ENCODE data around the gene RAB21. TPM values are rescaled to one million over a fixed set of nuclear protein-coding genes. Genes with fewer than 3 reads are reported as not detected.
"Not testable (repeated sequence)": the region's sequence is repeated elsewhere in the genome, so short reads cannot be mapped to it uniquely, and the experiment has no call there.

RAB21 gene
- total RNA-seq, 1 experiment from 2014 or later, result 86.4 TPM

DNA sequence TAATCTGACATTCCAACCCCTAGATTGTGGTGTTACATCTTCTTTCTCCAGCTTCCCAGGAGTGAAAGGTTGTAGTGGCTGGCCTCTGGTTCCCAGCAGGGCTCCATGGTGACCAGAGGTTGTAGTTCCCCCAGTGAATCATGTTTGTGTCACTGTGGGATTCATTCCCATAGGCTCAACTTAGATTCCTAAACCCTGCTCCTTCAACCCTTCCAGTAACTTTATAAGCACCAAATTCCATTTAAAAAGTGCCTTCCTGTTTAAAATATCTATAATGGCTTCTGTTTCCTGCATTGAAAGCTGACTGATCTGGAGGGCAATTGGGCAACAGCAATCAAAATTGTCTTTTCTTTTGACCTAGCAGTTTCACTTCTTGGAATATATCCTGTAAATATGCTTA is 44.4 kb downstream of the RAB21 start:
- TF ChIP-seq, protein P1, sequence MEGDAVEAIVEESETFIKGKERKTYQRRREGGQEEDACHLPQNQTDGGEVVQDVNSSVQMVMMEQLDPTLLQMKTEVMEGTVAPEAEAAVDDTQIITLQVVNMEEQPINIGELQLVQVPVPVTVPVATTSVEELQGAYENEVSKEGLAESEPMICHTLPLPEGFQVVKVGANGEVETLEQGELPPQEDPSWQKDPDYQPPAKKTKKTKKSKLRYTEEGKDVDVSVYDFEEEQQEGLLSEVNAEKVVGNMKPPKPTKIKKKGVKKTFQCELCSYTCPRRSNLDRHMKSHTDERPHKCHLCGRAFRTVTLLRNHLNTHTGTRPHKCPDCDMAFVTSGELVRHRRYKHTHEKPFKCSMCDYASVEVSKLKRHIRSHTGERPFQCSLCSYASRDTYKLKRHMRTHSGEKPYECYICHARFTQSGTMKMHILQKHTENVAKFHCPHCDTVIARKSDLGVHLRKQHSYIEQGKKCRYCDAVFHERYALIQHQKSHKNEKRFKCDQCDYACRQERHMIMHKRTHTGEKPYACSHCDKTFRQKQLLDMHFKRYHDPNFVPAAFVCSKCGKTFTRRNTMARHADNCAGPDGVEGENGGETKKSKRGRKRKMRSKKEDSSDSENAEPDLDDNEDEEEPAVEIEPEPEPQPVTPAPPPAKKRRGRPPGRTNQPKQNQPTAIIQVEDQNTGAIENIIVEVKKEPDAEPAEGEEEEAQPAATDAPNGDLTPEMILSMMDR (IDR thresholded peaks at IDR 0.05; ENCODE audit: unreplicated experiment), result no peak
- Mint-ChIP-seq H3K4me3 (ENCODE audit: unreplicated experiment) (no peak overlapping the region), H3K27me3 (ENCODE audit: insufficient read depth, unreplicated experiment) (peaks cover 5% of the 10 kb centered on the region), H3K4me1 (ENCODE audit: insufficient read depth, unreplicated experiment) (no peaks in the 10 kb centered on the region), H3K27ac (ENCODE audit: low read depth, unreplicated experiment) (no peak overlapping the region), H3K36me3 (ENCODE audit: insufficient read depth, unreplicated experiment) (no peaks in the 10 kb centered on the region), H3K9me3 (ENCODE audit: unreplicated experiment) (no peaks in the 10 kb centered on the region)
- CTCF ChIA-PET, result interaction anchor here (1.5 kb wide), 1 partner anchor 19 kb away, joined by 6 read pairs; no protein-coding TSS in a partner anchor
- POLR2A ChIA-PET, result interaction anchor here (0.7 to 1.6 kb wide), 3 partner anchors 19 to 125 kb away, joined by 3 to 5 read pairs (median 5); partner anchors contain the start of gene TBC1D15
- peak; percentile 5 for DNase-seq (ENCODE audit: unreplicated experiment)
- BruUV-seq (replicated peaks), result no TSS peak
- intact Hi-C loops (cut with micrococcal nuclease), result no loop called here

DNA sequence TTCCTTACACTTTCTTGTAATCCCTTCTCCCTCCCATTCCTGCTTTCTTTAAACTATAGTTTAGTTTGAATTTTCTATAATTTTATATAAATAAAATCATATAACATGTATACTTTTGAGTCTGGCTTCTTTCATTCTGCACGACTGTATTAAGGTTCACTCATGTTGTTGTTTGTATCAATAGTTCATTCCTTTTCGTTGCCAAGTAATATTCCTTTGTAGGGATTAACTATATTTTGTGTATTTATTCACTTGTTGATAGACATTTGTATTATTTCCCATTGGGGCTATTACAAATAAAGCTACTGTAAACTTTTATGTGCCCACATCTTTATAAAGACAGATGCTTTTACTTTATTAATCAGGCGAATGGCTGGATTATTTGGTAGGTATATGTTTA is 45.5 kb downstream of the RAB21 start:
- no TSS peak for BruUV-seq (replicated peaks)
- Mint-ChIP-seq H3K9me3 (ENCODE audit: unreplicated experiment) (no peaks in the 10 kb centered on the region), H3K4me1 (ENCODE audit: insufficient read depth, unreplicated experiment) (no peaks in the 10 kb centered on the region), H3K36me3 (ENCODE audit: insufficient read depth, unreplicated experiment) (no peaks in the 10 kb centered on the region), H3K27ac (ENCODE audit: low read depth, unreplicated experiment) (no peak overlapping the region), H3K4me3 (ENCODE audit: unreplicated experiment) (no peak overlapping the region), H3K27me3 (ENCODE audit: insufficient read depth, unreplicated experiment) (peaks cover 16% of the 10 kb centered on the region)
- DNase-seq (ENCODE audit: unreplicated experiment), result no peak
- ChIA-PET POLR2A (interaction anchor here (1.6 to 1.9 kb wide), 2 partner anchors 20 to 40 kb away, joined by 5 to 8 read pairs; no protein-coding TSS in a partner anchor), CTCF (no interaction called here)
- TF ChIP-seq, protein P1 (IDR thresholded peaks at IDR 0.05; ENCODE audit: unreplicated experiment), result no peak
- intact Hi-C loops (cut with micrococcal nuclease), result no loop called here

DNA sequence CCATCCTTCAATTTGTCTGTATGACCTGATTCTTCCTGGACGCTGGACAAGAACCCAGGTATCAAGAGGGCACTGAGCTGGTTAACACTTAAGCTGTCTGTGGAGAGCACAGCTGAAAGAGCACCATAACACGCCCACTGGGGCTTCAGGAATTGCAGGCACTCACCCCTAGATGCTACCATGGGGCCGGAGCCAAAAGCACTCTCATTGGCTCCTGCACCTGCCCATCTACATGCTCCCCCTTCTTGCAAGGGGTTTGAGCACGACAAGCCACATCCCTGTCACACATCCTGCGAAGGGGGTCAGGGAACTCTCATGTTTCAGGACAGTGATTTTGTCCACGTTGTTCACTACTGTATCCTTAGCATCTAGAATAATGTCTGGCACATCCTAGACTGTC is 49.8 kb downstream of the RAB21 start:
- intact Hi-C loops (cut with micrococcal nuclease), result no loop called here
- Mint-ChIP-seq H3K4me1 (ENCODE audit: insufficient read depth, unreplicated experiment) (no peaks in the 10 kb centered on the region), H3K27me3 (ENCODE audit: insufficient read depth, unreplicated experiment) (peaks cover 42% of the 10 kb centered on the region), H3K36me3 (ENCODE audit: insufficient read depth, unreplicated experiment) (no peaks in the 10 kb centered on the region), H3K9me3 (ENCODE audit: unreplicated experiment) (no peaks in the 10 kb centered on the region), H3K27ac (ENCODE audit: low read depth, unreplicated experiment) (no peak overlapping the region), H3K4me3 (ENCODE audit: unreplicated experiment) (no peak overlapping the region)
- POLR2A ChIA-PET, result interaction anchor here (0.7 kb wide), 1 partner anchor 84 kb away, joined by 3 read pairs; no protein-coding TSS in a partner anchor
- no peak for DNase-seq (ENCODE audit: unreplicated experiment)
- no TSS peak for BruUV-seq (replicated peaks)
- CTCF ChIA-PET, result no interaction called here
- TF ChIP-seq, protein P1 (IDR thresholded peaks at IDR 0.05; ENCODE audit: unreplicated experiment), result no peak

DNA sequence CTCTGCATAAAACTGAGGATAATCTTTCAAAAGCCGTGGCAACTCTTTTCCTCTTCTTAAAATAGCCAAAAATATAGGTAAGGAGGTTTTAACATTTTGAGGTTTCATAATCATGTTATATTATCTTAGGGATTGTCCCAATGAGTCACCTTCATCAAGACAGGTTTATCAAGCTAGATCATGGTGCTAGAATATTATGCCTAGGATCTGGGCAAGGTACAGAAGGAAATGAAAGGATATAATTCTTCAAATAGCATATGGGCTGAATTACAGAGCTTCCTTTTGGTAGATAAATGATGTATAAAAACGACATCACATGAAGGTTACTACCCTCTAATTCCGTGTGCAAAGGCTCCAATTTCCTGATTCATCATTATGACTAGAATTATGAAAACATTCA is 56.3 kb downstream of the RAB21 start:
- CTCF ChIA-PET, result no interaction called here
- BruUV-seq (replicated peaks), result no TSS peak
- peaks cover 30% of the 10 kb centered on the region for H3K27me3 Mint-ChIP-seq (ENCODE audit: insufficient read depth, unreplicated experiment)

DNA sequence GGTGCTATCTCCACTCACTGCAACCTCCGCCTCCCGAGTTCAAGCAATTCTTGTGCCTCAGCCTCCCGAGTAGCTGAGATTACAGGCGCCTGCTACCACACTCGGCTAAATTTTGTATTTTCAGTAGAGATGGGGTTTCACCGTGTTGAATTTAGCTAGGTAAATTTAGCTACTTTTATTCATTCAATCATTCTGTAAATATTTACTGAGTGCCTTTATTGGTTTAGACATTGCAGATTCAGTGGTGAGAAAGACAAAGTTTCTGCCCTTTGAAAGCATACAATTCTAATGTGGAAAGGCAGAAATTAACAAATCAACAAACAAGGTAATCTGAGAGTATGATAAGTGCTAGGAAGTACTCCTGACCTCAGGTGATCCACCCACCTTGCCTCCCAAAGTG is 60.6 kb downstream of the RAB21 start:
- DNase-seq (ENCODE audit: unreplicated experiment); H3K9me3 Mint-ChIP-seq (ENCODE audit: unreplicated experiment); H3K27ac Mint-ChIP-seq (ENCODE audit: low read depth, unreplicated experiment); H3K4me3 Mint-ChIP-seq (ENCODE audit: unreplicated experiment); H3K36me3 Mint-ChIP-seq (ENCODE audit: insufficient read depth, unreplicated experiment); intact Hi-C loops (cut with micrococcal nuclease); BruUV-seq (replicated peaks); H3K4me1 Mint-ChIP-seq (ENCODE audit: insufficient read depth, unreplicated experiment); POLR2A ChIA-PET: not testable (repeated sequence)
- CTCF ChIA-PET, result interaction anchor here (1.0 kb wide), 1 partner anchor 35 kb away, joined by 3 read pairs; no protein-coding TSS in a partner anchor
- H3K27me3 Mint-ChIP-seq (ENCODE audit: insufficient read depth, unreplicated experiment), result peaks cover 19% of the 10 kb centered on the region

More for the DNA sequence above, 56.3 kb downstream of the RAB21 start:
- Mint-ChIP-seq H3K4me3 (ENCODE audit: unreplicated experiment) (no peak overlapping the region), H3K4me1 (ENCODE audit: insufficient read depth, unreplicated experiment) (no peaks in the 10 kb centered on the region), H3K9me3 (ENCODE audit: unreplicated experiment) (no peaks in the 10 kb centered on the region), H3K27ac (ENCODE audit: low read depth, unreplicated experiment) (no peak overlapping the region), H3K36me3 (ENCODE audit: insufficient read depth, unreplicated experiment) (no peaks in the 10 kb centered on the region)
- POLR2A ChIA-PET, result interaction anchor here (0.6 kb wide), 1 partner anchor 29 kb away, joined by 4 read pairs; no protein-coding TSS in a partner anchor
- intact Hi-C loops (cut with micrococcal nuclease), result no loop called here
- TF ChIP-seq, protein P1 (IDR thresholded peaks at IDR 0.05; ENCODE audit: unreplicated experiment), result no peak
- DNase-seq (ENCODE audit: unreplicated experiment), result peak; percentile 6

DNA sequence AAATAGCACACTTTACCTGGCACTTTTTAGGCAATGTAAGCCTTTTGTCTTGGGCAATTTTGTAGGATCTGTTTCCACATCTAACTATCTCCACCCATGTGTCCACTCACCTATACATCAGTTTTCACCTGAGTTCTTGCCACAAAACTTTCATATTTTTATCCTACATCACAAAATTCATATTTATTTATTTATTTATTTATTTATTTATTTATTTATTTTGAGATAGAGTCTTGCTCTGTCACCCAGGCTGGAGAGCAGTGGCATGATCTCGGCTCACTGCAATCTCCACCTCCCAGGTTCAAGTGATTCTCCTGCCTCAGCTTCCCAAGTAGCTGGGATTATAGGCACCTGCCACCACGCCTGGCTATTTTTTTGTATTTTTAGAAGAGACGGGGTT is 67.4 kb downstream of the RAB21 start:
- H3K27ac Mint-ChIP-seq (ENCODE audit: low read depth, unreplicated experiment); H3K36me3 Mint-ChIP-seq (ENCODE audit: insufficient read depth, unreplicated experiment); H3K9me3 Mint-ChIP-seq (ENCODE audit: unreplicated experiment); H3K4me1 Mint-ChIP-seq (ENCODE audit: insufficient read depth, unreplicated experiment); intact Hi-C loops (cut with micrococcal nuclease); H3K27me3 Mint-ChIP-seq (ENCODE audit: insufficient read depth, unreplicated experiment); POLR2A ChIA-PET; H3K4me3 Mint-ChIP-seq (ENCODE audit: unreplicated experiment); DNase-seq (ENCODE audit: unreplicated experiment); CTCF ChIA-PET; BruUV-seq (replicated peaks): not testable (repeated sequence)

Data from MCF 10A (cell line).